Natural killer cell (primary cell): ENCODE measurements around the gene AJUBA. TPM values are rescaled to one million over a fixed set of nuclear protein-coding genes. Genes with fewer than 3 reads are reported as not detected.

Experiments used
- ATAC-seq, 3 donors: fragments of 150-1000 bp in 2 of 3; fragments of 200-7000 bp in 1 of 3; cut with Tn5 transposase; 1 replicate in 1 of 3; 2 replicates in 2 of 3; pipeline ENCODE4 v1.10.0; 2021; ENCODE audit warnings: mild to moderate bottlenecking in 2 of 3, moderate library complexity in 2 of 3
- DNase-seq, 2 donors: peaks; one replicate each; pipeline versions ENCODE4 v3.0.0 to v3.0.0-alpha.2; 2013 to 2021; ENCODE audit warnings: mixed read lengths in 1 of 2
- H3K27ac ChIP-seq: one replicate; pipeline ENCODE4 v1.5.1; 2013; ENCODE audit warnings: mild to moderate bottlenecking, low read length
- H3K27me3 ChIP-seq: one replicate; pipeline ENCODE4 v1.6.1; 2013; ENCODE audit warnings: low read length; ENCODE audit not compliant: control insufficient read depth, insufficient read depth
- H3K36me3 ChIP-seq: one replicate; pipeline ENCODE4 v1.6.1; 2013; ENCODE audit warnings: low read length; ENCODE audit not compliant: control insufficient read depth, insufficient read depth
- H3K4me1 ChIP-seq: one replicate; pipeline ENCODE4 v1.6.1; 2013; ENCODE audit warnings: low read length; ENCODE audit not compliant: control insufficient read depth, insufficient read depth
- H3K4me3 ChIP-seq: one replicate; pipeline ENCODE4 v1.5.1; 2013; ENCODE audit warnings: low read length
- H3K9me3 ChIP-seq: one replicate; pipeline ENCODE4 v1.6.1; 2013; ENCODE audit warnings: low read length; ENCODE audit not compliant: control insufficient read depth, insufficient read depth
- H3K27ac Mint-ChIP-seq, 2 donors: one replicate each; pipeline ENCODE4 v1.8.0; 2022; ENCODE audit warnings: mild to moderate bottlenecking in 2 of 2, mixed read lengths in 2 of 2, moderate library complexity in 1 of 2
- H3K27me3 Mint-ChIP-seq, 2 donors: one replicate each; pipeline ENCODE4 v1.8.0; 2022; ENCODE audit warnings: low read depth in 2 of 2, mixed read lengths in 2 of 2
- H3K36me3 Mint-ChIP-seq: one replicate; pipeline ENCODE4 v1.8.0; 2022; ENCODE audit warnings: mixed read lengths
- H3K4me1 Mint-ChIP-seq, 2 donors: one replicate each; pipeline ENCODE4 v1.8.0; 2022; ENCODE audit warnings: mixed read lengths in 2 of 2
- H3K4me3 Mint-ChIP-seq: one replicate; pipeline ENCODE4 v1.8.0; 2022; ENCODE audit warnings: mild to moderate bottlenecking, moderate library complexity, mixed read lengths
- H3K9me3 Mint-ChIP-seq, 2 donors: one replicate each; pipeline ENCODE4 v1.8.0; 2022; ENCODE audit warnings: mixed read lengths in 2 of 2
- WGBS: methylation state at CpG from one replicate; pipeline ENCODE4 v1.1.7; 2013; ENCODE audit warnings: missing lambda C conversion rate; ENCODE audit not compliant: insufficient coverage; 5-methylcytosine and 5-hydroxymethylcytosine counted together
- intact Hi-C: fragments of 100-400 bp; cut with micrococcal nuclease; formaldehyde crosslinking; loops from one replicate; pipeline ENCODE4 v1.14.2; 2022
- total RNA-seq, 4 donors: library from RNA; stranded (reverse); fragments of 120-200 nt in 1 of 4; gene quantifications; one replicate each; pipeline versions ENCODE4 v1.2.3 to v1.2.4, GENCODE V29; 2013 to 2022
- TF ChIP-seq, protein P1 (sequence below): fragments of 200-600 bp; IDR thresholded peaks from one replicate; pipeline ENCODE4 v1.8.0; 2022; ENCODE audit warnings: antibody characterized with exemption

The AJUBA gene
- total RNA-seq, 3 donors from 2014 or later (not counting 1 experiment from before 2014, with no cell fraction given) = 0.45 to 0.61 (median 0.56) TPM

DNA sequence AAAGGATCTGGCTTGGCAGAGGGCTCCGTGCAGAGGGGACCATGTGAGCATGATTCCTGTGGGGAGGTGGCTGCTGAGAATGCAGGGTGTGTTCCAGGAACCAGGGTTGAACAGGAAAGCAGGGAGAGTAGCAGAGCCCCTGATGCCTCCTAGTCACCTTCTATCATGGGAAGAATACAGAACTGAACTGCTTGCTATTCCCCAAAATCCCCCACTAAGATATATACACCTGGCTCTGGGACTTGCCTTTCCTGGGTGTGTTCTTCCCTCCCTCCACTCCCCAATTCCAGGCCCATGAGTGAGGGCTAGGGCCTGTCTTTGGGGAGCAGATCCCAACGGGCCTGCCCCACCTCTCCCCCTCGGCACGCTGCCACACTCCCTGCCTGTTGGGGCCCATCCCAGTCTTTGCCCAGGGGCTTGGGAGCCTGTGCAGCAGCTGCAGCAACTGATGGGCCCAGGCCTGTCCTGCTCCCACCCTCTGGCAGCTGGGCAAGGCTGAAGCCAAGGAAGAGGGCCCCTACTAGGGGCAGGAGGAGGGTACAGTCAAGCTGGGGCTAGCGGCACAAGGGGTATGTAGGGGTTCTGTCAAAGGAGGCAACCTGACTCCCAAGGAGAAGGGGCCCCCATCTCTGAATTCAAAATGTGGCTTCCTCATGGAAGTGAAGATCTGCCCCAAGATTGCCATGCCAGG, 3.2 kb downstream of the AJUBA start:
- Histone ChIP-seq H3K4me3 (no peak overlapping the region), H3K36me3 (no peaks in the 10 kb centered on the region), H3K4me1 (peaks cover 28% of the 10 kb centered on the region), H3K27ac (no peak overlapping the region), H3K27me3 (peaks cover 16% of the 10 kb centered on the region), H3K9me3 (no peaks in the 10 kb centered on the region)
- Mint-ChIP-seq H3K27ac (no peak overlapping the region), H3K27me3 (peaks cover 0 to 17% of the 10 kb centered on the region in 2 donors), H3K36me3 (no peaks in the 10 kb centered on the region), H3K4me1 (peaks cover 4 to 6% of the 10 kb centered on the region in 2 donors), H3K4me3 (no peak overlapping the region), H3K9me3 (no peaks in the 10 kb centered on the region)
- DNase-seq (no peak), ATAC-seq (no peak)
- TF ChIP-seq, protein P1, sequence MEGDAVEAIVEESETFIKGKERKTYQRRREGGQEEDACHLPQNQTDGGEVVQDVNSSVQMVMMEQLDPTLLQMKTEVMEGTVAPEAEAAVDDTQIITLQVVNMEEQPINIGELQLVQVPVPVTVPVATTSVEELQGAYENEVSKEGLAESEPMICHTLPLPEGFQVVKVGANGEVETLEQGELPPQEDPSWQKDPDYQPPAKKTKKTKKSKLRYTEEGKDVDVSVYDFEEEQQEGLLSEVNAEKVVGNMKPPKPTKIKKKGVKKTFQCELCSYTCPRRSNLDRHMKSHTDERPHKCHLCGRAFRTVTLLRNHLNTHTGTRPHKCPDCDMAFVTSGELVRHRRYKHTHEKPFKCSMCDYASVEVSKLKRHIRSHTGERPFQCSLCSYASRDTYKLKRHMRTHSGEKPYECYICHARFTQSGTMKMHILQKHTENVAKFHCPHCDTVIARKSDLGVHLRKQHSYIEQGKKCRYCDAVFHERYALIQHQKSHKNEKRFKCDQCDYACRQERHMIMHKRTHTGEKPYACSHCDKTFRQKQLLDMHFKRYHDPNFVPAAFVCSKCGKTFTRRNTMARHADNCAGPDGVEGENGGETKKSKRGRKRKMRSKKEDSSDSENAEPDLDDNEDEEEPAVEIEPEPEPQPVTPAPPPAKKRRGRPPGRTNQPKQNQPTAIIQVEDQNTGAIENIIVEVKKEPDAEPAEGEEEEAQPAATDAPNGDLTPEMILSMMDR = no peak
- WGBS = 95% methylated on average over 5 of the region's 5 CpGs
- intact Hi-C loops = no loop called here

DNA sequence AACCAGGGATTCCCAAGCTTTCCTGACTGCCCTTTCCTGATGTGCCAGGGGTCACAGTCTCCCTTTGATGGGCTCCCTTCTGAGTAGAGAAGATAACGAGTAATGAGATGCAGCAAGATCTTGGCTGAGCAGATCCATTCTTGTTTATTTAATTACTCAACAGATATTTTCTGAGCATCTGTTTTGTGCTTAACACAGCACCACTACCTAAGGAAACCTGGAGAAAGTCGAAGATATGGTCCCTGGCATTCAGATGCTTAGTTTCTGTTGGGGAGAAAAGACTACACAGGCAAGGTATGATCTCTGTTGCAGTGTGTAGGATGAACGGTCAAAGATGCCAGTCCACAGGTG, 3.9 kb downstream of the AJUBA start:
- peaks cover 16% of the 10 kb centered on the region for H3K27me3 ChIP-seq
- Mint-ChIP-seq H3K9me3 (no peaks in the 10 kb centered on the region), H3K27me3 (peaks cover 0 to 17% of the 10 kb centered on the region in 2 donors), H3K4me1 (peaks cover 4 to 6% of the 10 kb centered on the region in 2 donors), H3K4me3 (no peak overlapping the region), H3K36me3 (no peaks in the 10 kb centered on the region), H3K27ac (no peak overlapping the region)
- no peaks in the 10 kb centered on the region for H3K36me3 ChIP-seq
- no peak overlapping the region for H3K27ac ChIP-seq
- H3K9me3 ChIP-seq = no peaks in the 10 kb centered on the region
- no peak for DNase-seq
- WGBS = 82% methylated on average over 3 of the region's 3 CpGs
- H3K4me1 ChIP-seq = peaks cover 28% of the 10 kb centered on the region
- intact Hi-C loops = no loop called here
- H3K4me3 ChIP-seq = no peak overlapping the region
- no peak for ATAC-seq
- TF ChIP-seq, protein P1 = no peak

DNA sequence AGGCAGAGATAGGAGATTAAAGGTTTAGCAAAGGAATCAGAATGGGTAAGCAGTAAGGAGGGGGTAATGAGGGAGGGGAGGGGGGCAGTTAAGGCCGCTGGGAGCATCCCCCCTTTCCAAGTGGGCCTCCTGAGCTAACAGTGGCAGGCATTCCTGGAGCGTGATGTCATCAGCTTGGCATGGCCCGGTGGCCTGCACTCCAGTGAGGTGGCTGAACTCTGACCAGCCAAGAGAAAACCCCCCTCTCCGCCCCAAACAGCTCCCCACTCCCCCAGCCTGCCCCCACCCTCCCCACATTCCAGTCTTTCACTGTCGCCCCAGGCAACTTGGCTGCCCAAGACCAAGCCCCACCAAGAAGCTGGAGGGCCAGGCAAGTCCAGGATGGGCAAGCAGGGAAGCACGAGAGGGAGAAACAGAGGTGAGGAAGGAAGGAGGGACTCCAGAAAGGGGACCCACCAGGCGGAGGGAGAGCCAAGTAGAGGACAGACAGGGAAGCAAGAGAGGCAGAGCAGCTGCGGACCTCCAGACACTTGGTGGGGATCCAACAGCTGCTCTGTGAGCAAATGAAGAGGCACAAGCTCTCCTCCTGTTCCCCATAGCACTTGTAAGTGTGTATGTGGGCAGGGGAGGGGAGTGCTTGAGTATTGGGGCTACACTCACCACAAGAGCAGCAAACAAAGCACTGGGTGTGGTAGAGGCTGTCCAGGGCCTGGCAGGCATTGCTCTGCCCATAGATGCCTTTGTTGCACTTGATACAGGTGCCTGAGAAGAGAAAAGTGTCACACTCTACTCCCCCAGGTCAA, 4.5 kb downstream of the AJUBA start:
- intact Hi-C loops = no loop called here
- no peak overlapping the region for H3K4me3 Mint-ChIP-seq
- no peak overlapping the region for H3K27ac ChIP-seq

More for the DNA sequence above, 4.5 kb downstream of the AJUBA start:
- WGBS = 91% methylated on average over 8 of the region's 8 CpGs
- H3K27me3 Mint-ChIP-seq = peaks cover 0 to 17% of the 10 kb centered on the region in 2 donors
- Histone ChIP-seq H3K4me1 (peaks cover 26% of the 10 kb centered on the region), H3K27me3 (peaks cover 16% of the 10 kb centered on the region), H3K9me3 (no peaks in the 10 kb centered on the region), H3K36me3 (no peaks in the 10 kb centered on the region), H3K4me3 (no peak overlapping the region)
- H3K36me3 Mint-ChIP-seq = no peaks in the 10 kb centered on the region
- ATAC-seq (no peak), DNase-seq (no peak)
- H3K27ac Mint-ChIP-seq = no peak overlapping the region
- H3K4me1 Mint-ChIP-seq = peaks cover 4 to 6% of the 10 kb centered on the region in 2 donors
- H3K9me3 Mint-ChIP-seq = no peaks in the 10 kb centered on the region
- TF ChIP-seq, protein P1 = no peak
